ENCODE results near the gene KIRREL1.

The KIRREL1 gene

DNA sequence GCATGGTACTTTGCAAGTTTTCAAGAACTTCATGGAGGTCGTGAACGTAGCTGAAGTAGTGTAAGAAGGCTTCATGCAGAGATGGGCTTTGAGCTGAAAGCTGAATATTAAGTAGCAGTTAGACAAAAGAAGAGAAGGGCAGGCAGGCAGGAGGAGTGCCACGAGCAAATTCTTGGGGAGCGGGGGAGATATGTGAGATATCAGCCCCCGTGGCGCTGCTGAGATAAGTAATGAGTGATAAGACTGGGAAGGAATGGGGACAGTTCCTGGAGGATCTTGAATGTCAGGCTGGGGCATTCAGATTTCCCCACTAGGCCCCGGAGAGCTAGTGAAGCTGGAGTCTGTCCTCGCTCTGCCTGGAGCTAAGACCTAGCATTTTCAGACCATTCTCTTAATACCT, 27.9 kb upstream of the KIRREL1 start:
- TF ChIP-seq, protein P1, sequence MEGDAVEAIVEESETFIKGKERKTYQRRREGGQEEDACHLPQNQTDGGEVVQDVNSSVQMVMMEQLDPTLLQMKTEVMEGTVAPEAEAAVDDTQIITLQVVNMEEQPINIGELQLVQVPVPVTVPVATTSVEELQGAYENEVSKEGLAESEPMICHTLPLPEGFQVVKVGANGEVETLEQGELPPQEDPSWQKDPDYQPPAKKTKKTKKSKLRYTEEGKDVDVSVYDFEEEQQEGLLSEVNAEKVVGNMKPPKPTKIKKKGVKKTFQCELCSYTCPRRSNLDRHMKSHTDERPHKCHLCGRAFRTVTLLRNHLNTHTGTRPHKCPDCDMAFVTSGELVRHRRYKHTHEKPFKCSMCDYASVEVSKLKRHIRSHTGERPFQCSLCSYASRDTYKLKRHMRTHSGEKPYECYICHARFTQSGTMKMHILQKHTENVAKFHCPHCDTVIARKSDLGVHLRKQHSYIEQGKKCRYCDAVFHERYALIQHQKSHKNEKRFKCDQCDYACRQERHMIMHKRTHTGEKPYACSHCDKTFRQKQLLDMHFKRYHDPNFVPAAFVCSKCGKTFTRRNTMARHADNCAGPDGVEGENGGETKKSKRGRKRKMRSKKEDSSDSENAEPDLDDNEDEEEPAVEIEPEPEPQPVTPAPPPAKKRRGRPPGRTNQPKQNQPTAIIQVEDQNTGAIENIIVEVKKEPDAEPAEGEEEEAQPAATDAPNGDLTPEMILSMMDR (IDR thresholded peaks at IDR 0.05; ENCODE audit: low read depth, low read length): no peak
- DNase-seq (ENCODE audit: extremely low read depth, low read depth): no peak

DNA sequence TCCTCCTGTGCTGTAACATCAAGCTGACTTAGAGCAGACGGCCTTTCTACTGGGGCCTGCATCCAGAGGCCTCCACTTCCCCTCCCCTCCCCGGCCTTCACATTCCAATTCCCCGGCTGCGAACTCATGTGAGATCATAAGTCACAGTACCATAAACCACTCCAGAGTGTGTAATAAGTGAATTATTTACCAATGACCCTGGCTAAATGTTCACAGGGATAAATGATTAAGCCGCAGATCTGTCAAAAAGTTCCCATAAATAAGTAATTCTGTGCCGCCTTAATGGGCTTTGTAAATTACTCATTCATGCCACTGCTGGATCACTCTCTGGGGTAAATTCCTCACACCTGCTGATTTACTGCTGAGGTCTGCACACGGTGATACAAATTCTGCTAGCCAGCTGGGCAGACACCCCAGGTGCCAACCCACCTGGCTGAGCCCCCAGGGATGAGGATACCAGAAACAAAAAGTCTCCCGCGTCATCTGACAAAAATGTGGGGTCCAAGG, 27.4 kb upstream of the KIRREL1 start:
- no peak for DNase-seq (ENCODE audit: extremely low read depth, low read depth)
- TF ChIP-seq, protein P1 (IDR thresholded peaks at IDR 0.05; ENCODE audit: low read depth, low read length): no peak

DNA sequence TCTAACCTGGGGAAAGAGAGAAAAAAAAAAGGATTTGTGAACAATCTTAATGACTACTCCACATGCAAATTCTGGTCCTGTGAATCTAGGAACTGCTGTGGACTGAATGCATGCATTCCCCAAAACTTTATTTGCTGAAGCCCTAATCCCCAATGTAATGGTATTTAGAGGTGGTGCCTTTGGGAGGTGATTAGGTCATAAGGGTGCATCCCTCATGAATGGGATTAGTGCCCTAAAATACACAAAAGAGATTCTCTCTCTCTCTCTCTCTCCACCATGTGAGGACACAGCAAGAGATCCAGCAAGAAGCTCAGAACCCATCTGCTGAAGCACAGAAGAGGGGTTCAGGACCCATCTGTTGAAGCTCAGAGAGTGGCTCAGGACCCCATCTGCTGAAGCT, 26.2 kb upstream of the KIRREL1 start:
- DNase-seq (ENCODE audit: extremely low read depth, low read depth): no peak
- TF ChIP-seq, protein P1 (IDR thresholded peaks at IDR 0.05; ENCODE audit: low read depth, low read length): no peak

DNA sequence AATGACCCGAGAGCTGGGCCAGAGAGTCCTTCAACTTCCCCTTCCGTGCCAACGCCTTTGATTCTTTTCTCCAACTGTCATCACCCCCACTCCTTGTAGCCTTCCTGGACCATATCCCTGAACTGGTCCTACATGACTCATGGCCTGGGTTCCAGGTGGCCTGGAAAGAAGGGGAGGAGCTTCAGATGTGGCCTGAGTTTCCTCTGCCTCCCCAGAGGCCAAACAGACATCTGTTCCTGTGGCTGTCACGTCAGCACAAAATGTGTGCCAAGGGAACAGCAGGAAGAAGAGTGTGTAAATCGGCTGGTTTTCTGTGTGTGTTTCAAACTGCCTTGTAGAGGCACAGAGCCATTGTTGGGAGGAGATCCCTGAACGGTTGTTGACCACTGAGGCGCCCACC, 24.9 kb upstream of the KIRREL1 start:
- DNase-seq (ENCODE audit: extremely low read depth, low read depth): peak; percentile 47
- TF ChIP-seq, protein P1 (IDR thresholded peaks at IDR 0.05; ENCODE audit: low read depth, low read length): no peak

DNA sequence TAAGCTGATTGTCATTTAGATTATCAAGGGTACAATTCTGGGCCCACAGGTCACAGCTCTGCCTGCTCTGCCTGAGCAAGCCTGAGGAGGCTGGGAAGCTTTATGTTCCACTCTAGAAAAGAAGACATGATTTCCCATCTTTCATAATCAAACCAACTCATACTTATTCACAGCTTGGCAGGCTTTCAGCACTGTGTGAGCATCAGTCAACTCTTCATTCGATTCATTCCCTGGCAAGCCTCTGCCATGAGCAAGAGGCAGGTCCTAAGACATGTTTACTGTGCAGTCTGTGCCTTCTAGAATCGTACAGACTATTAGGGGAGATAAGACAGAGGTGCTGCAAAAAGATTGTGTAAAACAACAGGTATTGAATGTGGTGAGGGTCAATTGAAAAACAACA, 24.5 kb upstream of the KIRREL1 start:
- peak; percentile 68 for DNase-seq (ENCODE audit: extremely low read depth, low read depth)
- TF ChIP-seq, protein P1 (IDR thresholded peaks at IDR 0.05; ENCODE audit: low read depth, low read length): no peak

DNA sequence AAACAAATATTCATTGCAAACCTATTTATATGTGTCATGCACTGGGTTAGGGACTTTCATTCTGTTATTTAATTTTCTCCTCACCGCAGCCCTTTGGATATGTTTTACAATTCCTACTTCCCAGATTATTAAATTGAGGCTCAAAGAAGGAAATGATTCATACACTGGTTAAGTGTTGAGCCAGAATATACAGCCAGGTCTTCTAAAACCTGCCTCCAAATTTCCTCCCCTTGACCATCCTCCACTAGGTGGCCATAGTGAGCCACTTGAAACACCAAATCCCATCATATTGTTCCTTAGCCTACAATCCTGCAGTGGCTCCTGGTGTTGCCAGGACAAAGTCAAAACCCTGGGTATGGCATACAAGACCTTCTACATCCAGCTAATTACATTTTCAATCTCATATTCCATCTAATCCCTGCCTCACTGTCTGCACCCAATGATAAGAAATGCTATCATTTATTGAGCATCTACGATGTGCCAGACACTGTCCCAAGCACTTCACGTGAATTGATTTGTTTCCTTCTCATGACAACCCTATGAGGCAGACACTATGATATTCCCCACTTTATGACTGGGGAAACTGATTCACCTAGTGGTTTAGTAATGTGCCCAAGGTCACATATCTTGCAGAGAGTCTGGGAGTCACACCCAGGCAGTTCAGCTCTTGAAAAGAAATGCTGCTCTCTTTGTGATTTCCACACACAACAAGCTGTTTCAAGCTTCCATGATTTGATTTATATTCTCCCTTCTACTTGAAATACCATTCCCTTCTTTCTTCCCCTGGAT, 23.6 kb upstream of the KIRREL1 start:
- TF ChIP-seq, protein P1 (IDR thresholded peaks at IDR 0.05; ENCODE audit: low read depth, low read length): peak; percentile 94
- DNase-seq (ENCODE audit: extremely low read depth, low read depth): peak; percentile 57

DNA sequence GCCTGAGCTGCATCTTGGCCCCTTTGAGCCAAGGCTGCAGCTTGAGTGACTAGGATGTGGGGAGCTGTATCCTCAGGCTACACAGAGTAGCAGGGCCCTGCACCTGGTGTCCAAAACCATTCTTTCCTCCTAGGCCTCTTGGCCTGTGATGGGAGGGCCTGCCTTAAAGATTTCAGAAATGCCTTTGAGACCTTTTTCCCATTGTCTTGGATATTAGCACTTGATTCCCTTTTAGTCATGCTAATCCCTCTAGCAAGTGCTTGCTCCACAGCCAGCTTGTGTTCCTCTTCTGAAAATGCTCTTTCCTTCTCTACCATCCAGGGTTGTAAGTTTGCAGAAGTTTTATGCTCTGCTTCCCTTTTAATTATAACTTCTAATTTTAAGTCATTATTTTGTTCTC, 21.7 kb upstream of the KIRREL1 start:
- no peak for DNase-seq (ENCODE audit: extremely low read depth, low read depth)

More for the DNA sequence above, 21.7 kb upstream of the KIRREL1 start:
- TF ChIP-seq, protein P1 (IDR thresholded peaks at IDR 0.05; ENCODE audit: low read depth, low read length): no peak

All from AG09319 (cell line).